Panc1 (cell line): ENCODE measurements around the gene CFHR5.

Experiments
- CTCF ChIP-seq: fragments of 450-650 bp; IDR thresholded peaks from 2 replicates; pipeline ENCODE4 v1.5.1; 2017; ENCODE audit warnings: mild to moderate bottlenecking
- POLR2AphosphoS5 ChIP-seq: IDR thresholded peaks from 2 replicates; pipeline ENCODE4 v1.6.1; 2012; ENCODE audit warnings: mild to moderate bottlenecking, low read depth, low read length, moderate library complexity
- REST ChIP-seq, 2 experiments: IDR thresholded peaks; 2 replicates each; pipeline ENCODE4 v1.6.1; 2011 to 2012; ENCODE audit warnings: low read depth in 2 of 2, control low read depth in 1 of 2, low read length in 1 of 2, mild to moderate bottlenecking in 1 of 2, moderate library complexity in 1 of 2; ENCODE audit not compliant: insufficient read depth in 1 of 2
- SIN3A ChIP-seq: IDR thresholded peaks from 2 replicates; pipeline ENCODE4 v1.6.1; 2012; ENCODE audit warnings: low read depth, mild to moderate bottlenecking, low read length, moderate library complexity, borderline replicate concordance; ENCODE audit not compliant: insufficient read depth
- TCF7L2 ChIP-seq: IDR thresholded peaks from 2 replicates; pipeline ENCODE4 v1.6.1; 2011; ENCODE audit warnings: mild to moderate bottlenecking, low read depth, low read length, inconsistent platforms

GRCh38 chr1:196933531-196934189 lies 43.7 kb upstream of the CFHR5 start:
- TF ChIP-seq POLR2AphosphoS5 = no peak
- TF ChIP-seq CTCF = no peak
- no peak for TF ChIP-seq REST (IDR thresholded peaks at IDR 0.05; ENCODE audit: insufficient read depth in 1 of 2, low read depth in 2 of 2, low read length in 1 of 2)
- no peak for TF ChIP-seq SIN3A
- TF ChIP-seq TCF7L2 = no peak
